Measurements from ENCODE around the gene SHKBP1. TPM values are rescaled to one million over a fixed set of nuclear protein-coding genes. Genes with fewer than 3 reads are reported as not detected.

SHKBP1 gene
- total and polyA plus RNA-seq, 2 of the 4 experiments (the other 2 are of a cell fraction): 15.6 to 94.0 TPM

DNA sequence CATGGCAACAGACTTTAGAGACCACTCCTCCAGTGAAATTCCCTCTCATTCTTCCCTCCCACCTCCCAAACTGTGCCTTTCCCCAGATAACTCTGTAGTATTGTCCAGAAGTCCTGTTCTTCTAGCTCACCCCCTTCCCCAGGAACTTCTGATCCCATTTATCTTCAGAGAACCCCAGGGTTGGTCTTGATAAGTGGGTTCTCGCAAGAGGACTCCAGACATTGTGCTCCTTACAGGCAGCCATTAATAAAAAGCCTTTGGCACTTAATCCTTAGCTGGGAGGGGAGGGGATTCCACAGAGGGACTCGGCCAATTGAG, 26.4 kb downstream of the SHKBP1 start:
- no TSS peak for BruUV-seq (replicated peaks)
- Histone ChIP-seq H3K14ac (replicated peaks; ENCODE audit: low read depth, low read length) (peak overlapping the region; percentile 55), H2AFZ (replicated peaks; ENCODE audit: low read length, poor library complexity) (peak overlapping the region; percentile 90)

More for the DNA sequence above, 26.4 kb downstream of the SHKBP1 start:
- H3K4ac ChIP-seq (ENCODE audit: low read depth, low read length): peak overlapping the region; percentile 80
- peak overlapping the region; percentile 60 for H4K5ac ChIP-seq (ENCODE audit: low read depth, low read length)
- POLR2A ChIA-PET (ENCODE audit: unreplicated experiment): interaction anchor here (0.6 to 2.2 kb wide), 5 partner anchors 12 to 43 kb away, joined by 3 to 16 read pairs (median 7); no protein-coding TSS in a partner anchor
- DNase-seq: no peak
- H2BK120ac ChIP-seq (ENCODE audit: low read depth, low read length): peak overlapping the region; percentile 78
- H3K36me3 ChIP-seq (ENCODE audit: control insufficient read depth, insufficient read depth, low read length): peaks cover 12% of the 10 kb centered on the region; the same call in 1 of the 2 replicates
- no peaks in the 10 kb centered on the region for H3K27me3 ChIP-seq (ENCODE audit: control insufficient read depth, insufficient read depth, low read length)
- peak overlapping the region; percentile 98 for H2AK9ac ChIP-seq (replicated peaks; ENCODE audit: low read depth, low read length, poor library complexity)
- no peak for ATAC-seq (ENCODE audit: low read depth)
- peaks cover 16% of the 10 kb centered on the region for H3K9me1 ChIP-seq (ENCODE audit: insufficient read depth, low read length)
- peak overlapping the region; percentile 91 for H4K91ac ChIP-seq (ENCODE audit: insufficient read depth, low read depth, low read length)
- in situ Hi-C loops (cut with MboI; ENCODE audit: low sequenced_read_pairs) (loop anchor here (10.0 kb wide), 1 partner anchor 298 kb away; no protein-coding TSS in a partner anchor), dilution Hi-C loops (cut with HindIII; ENCODE audit: low sequenced_read_pairs, unreplicated experiment) (no loop called here), intact Hi-C loops (cut with micrococcal nuclease) (loop anchor here (1.0 kb wide), 1 partner anchor 30 kb away; no protein-coding TSS in a partner anchor)
- H3K4me1 ChIP-seq (ENCODE audit: control insufficient read depth, insufficient read depth, low read length): peaks cover 20% of the 10 kb centered on the region
- peaks cover 9% of the 10 kb centered on the region; the same call in 1 of the 2 replicates for H4K20me1 ChIP-seq (ENCODE audit: insufficient read depth, low read length)
- no CpG with 5 or more reads among the region's 2 CpGs for WGBS, 2 experiments (ENCODE audit: extremely low coverage in 2 of 2, insufficient read length in 1 of 2)
- H4K8ac ChIP-seq (ENCODE audit: low read depth in 2 of 2, low read length in 2 of 2): peak overlapping the region; percentile 46 to 98
- H2BK20ac ChIP-seq (ENCODE audit: low read depth, low read length): peak overlapping the region; percentile 58
- peak overlapping the region; percentile 60 for H3K4me2 ChIP-seq (ENCODE audit: low read depth, low read length)
- H3K27ac ChIP-seq (ENCODE audit: insufficient read depth, low read length): peak overlapping the region; percentile 96
- peak overlapping the region; percentile 9; the same call in 1 of the 2 replicates for H3K4me3 ChIP-seq (ENCODE audit: insufficient read depth, low read depth, low read length)
- no peak for TF ChIP-seq RAD21 (IDR thresholded peaks at IDR 0.05; ENCODE audit: low read length)
- no peak for TF ChIP-seq BHLHE40 (IDR thresholded peaks at IDR 0.05; ENCODE audit: low read depth, low read length)
- TF ChIP-seq, protein P1, sequence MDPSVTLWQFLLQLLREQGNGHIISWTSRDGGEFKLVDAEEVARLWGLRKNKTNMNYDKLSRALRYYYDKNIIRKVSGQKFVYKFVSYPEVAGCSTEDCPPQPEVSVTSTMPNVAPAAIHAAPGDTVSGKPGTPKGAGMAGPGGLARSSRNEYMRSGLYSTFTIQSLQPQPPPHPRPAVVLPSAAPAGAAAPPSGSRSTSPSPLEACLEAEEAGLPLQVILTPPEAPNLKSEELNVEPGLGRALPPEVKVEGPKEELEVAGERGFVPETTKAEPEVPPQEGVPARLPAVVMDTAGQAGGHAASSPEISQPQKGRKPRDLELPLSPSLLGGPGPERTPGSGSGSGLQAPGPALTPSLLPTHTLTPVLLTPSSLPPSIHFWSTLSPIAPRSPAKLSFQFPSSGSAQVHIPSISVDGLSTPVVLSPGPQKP (IDR thresholded peaks at IDR 0.05; ENCODE audit: borderline replicate concordance, low read depth, low read length): no peak
- no peak for TF ChIP-seq RFX5 (IDR thresholded peaks at IDR 0.05; ENCODE audit: low read depth, low read length)
- no peak for TF ChIP-seq RCOR1 (IDR thresholded peaks at IDR 0.05; ENCODE audit: insufficient replicate concordance, low read length)
- TF ChIP-seq CHD1 (IDR thresholded peaks at IDR 0.05; ENCODE audit: low read depth, low read length): no peak
- TF ChIP-seq MAFK (IDR thresholded peaks at IDR 0.05; ENCODE audit: low read depth, low read length): no peak
- TF ChIP-seq NFE2L2 (IDR thresholded peaks at IDR 0.05; ENCODE audit: low read depth, low read length): no peak
- TF ChIP-seq FOS (IDR thresholded peaks at IDR 0.05; ENCODE audit: low read depth, low read length): no peak
- TF ChIP-seq CEBPB (IDR thresholded peaks at IDR 0.05; ENCODE audit: low read depth, low read length): no peak
- no peak for TF ChIP-seq POLR2A (IDR thresholded peaks at IDR 0.05; ENCODE audit: low read depth, low read length)
- TF ChIP-seq SMC3 (IDR thresholded peaks at IDR 0.05; ENCODE audit: low read depth, low read length): no peak
- TF ChIP-seq MXI1 (IDR thresholded peaks at IDR 0.05; ENCODE audit: borderline replicate concordance, low read depth, low read length): no peak
- no peak for TF ChIP-seq CTCF (conservative IDR thresholded peaks at IDR 0.05; ENCODE audit: low read depth, low read length)
- no peak for TF ChIP-seq MAZ (IDR thresholded peaks at IDR 0.05; ENCODE audit: borderline replicate concordance, low read depth, low read length)
- TF ChIP-seq, protein P2, sequence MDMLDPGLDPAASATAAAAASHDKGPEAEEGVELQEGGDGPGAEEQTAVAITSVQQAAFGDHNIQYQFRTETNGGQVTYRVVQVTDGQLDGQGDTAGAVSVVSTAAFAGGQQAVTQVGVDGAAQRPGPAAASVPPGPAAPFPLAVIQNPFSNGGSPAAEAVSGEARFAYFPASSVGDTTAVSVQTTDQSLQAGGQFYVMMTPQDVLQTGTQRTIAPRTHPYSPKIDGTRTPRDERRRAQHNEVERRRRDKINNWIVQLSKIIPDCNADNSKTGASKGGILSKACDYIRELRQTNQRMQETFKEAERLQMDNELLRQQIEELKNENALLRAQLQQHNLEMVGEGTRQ (IDR thresholded peaks at IDR 0.05; ENCODE audit: low read depth, low read length): no peak
- H3K9me3 ChIP-seq (ENCODE audit: control insufficient read depth, insufficient read depth, low read length): no peaks in the 10 kb centered on the region
- peak overlapping the region; percentile 79 for H2BK5ac ChIP-seq (ENCODE audit: low read depth, low read length, poor library complexity, severe bottlenecking)
- peak overlapping the region; percentile 86; the same call in 2 of the 3 replicates for H2BK15ac ChIP-seq (ENCODE audit: low read depth, low read length)
- H2AK5ac ChIP-seq (ENCODE audit: low read depth, low read length): peak overlapping the region; percentile 98
- peak overlapping the region; percentile 47 for H3K18ac ChIP-seq (ENCODE audit: low read depth, low read length)
- peak overlapping the region; percentile 74 for H3K9ac ChIP-seq (ENCODE audit: low read depth, low read length)
- peaks cover 0 to 24% of the 10 kb centered on the region in 2 experiments; a peak in 3 of 4 replicates for H3K79me1 ChIP-seq (ENCODE audit: low read depth in 1 of 2, low read length in 2 of 2)
- peak overlapping the region; percentile 78 for H3K23ac ChIP-seq (ENCODE audit: low read depth, low read length)
- H3K56ac ChIP-seq (ENCODE audit: extremely low read depth, insufficient read depth, low read length): peak overlapping the region; percentile 93
- CTCF ChIA-PET: interaction anchor here (0.8 to 2.7 kb wide), 8 partner anchors 10 to 60 kb away, joined by 3 to 34 read pairs (median 4); no protein-coding TSS in a partner anchor

Measured in IMR-90 (cell line).